Measurements from ENCODE around the gene NEXN.

The NEXN gene

GRCh38 chr1:77888081-77888780 is at the start of gene NEXN:
TSS of gene NEXN (plus strand) at chr1:77888624. CDS start at chr1:77916107, 27,483 bp downstream.
- DNase-seq (ENCODE audit: low read depth in 2 of 2), result no peak

GRCh38 chr1:77841574-77841973 is 46.9 kb upstream of the NEXN start:
- DNase-seq (ENCODE audit: low read depth in 2 of 2), result no peak

- DNase-seq (ENCODE audit: low read depth in 2 of 2), result no peak
Measured at GRCh38 chr1:77845951-77846350, 42.5 kb upstream of the NEXN start.

GRCh38 chr1:77846966-77847365 is 41.5 kb upstream of the NEXN start:
- DNase-seq (ENCODE audit: low read depth in 2 of 2), result no peak

DNA sequence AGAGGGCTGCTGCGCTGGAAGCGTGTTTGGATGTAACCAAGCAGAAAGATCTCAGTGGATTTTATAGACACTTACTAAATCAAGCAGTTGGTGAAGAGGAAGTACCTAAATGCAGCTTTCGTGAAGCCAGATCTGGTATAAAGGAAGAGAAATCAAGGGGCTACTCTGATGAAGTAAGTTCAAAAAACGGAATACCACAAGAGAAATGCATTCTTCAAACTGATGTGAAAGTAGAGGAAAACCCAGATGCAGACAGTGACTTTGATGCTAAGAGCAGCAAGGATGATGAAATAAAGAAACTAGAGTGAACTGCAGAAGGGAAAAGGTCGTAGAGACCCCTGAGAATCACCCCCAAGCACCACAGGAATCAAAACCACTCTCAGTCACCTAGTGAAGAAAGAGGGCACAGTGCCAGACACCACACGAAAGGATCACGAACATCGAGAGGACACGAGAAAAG is 40.8 kb upstream of the NEXN start:
- no peak for DNase-seq (ENCODE audit: low read depth in 2 of 2)

GRCh38 chr1:77850082-77850481 is 38.3 kb upstream of the NEXN start:
- DNase-seq (ENCODE audit: low read depth in 2 of 2), result no peak

DNA sequence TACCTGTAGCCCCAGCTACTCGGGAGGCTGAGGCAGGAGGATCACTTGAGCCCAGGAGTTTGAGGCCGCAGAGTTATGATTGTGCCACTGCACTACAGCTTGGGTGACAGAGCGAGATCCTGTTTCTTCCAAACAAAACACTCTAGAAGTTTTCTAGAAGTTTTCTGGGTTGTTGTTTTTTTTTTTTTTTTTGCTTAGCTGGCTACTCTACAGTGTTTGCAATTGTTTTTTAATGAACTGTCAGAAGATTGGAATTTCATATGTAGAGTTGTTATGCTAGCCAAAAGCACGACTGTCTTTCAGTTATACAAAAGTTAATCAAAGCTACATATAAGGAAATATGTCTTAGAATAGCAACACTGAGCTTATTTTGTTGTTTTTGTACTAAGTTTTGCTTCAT is 30.9 kb upstream of the NEXN start:
- DNase-seq (ENCODE audit: low read depth in 2 of 2), result no peak

GRCh38 chr1:77858725-77859124 is 29.7 kb upstream of the NEXN start:
- DNase-seq (ENCODE audit: low read depth in 2 of 2), result no peak

GRCh38 chr1:77859248-77859647 is 29.2 kb upstream of the NEXN start:
- DNase-seq (ENCODE audit: low read depth in 2 of 2), result no peak

GRCh38 chr1:77866296-77866695 is 22.1 kb upstream of the NEXN start:
- DNase-seq (ENCODE audit: low read depth in 2 of 2), result no peak

DNA sequence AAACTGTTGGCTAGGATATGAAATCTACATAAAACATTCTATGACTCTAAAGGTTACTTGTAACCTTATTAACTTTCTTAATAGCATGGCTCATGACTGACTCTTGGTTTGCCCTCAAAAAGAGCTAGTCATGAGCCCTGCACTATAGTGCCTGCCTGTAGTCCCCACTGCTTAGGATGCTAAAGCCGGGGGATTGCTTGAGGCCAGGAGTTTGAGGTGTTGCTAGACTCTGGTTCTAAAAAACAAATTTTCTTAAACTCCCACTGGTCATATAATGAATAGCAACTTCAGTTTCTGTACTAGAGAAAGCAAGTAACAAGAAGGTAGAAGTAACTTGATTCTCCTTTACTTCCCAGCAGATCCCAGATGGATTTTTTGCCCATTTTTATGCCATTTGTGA is 15.8 kb upstream of the NEXN start:
- DNase-seq (ENCODE audit: low read depth in 2 of 2), result no peak

- DNase-seq (ENCODE audit: low read depth in 2 of 2), result no peak
Measured at GRCh38 chr1:77873461-77873860, 15.0 kb upstream of the NEXN start.

GRCh38 chr1:77874804-77875445 is 13.5 kb upstream of the NEXN start:
- DNase-seq (ENCODE audit: low read depth in 2 of 2), result no peak

DNA sequence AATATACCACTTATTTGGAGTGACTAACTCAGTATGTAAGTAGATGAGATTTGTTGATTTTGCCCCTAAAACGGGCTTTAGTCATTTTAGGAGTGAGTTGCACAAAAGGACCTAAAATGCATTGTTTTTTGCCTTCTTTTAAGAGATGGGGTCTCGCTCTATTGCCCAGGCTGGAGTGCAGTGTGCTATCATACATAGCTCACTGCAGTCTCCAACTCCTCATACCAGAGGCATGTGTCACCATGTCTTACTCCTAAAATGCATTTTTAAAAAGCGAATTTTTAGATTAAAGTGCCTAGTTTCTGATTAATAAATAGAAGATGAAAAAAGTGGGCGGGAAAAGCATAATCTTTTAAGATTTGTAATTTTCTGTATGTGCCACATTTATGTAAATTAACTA is 11.5 kb upstream of the NEXN start:
- no peak for DNase-seq (ENCODE audit: low read depth in 2 of 2)

DNA sequence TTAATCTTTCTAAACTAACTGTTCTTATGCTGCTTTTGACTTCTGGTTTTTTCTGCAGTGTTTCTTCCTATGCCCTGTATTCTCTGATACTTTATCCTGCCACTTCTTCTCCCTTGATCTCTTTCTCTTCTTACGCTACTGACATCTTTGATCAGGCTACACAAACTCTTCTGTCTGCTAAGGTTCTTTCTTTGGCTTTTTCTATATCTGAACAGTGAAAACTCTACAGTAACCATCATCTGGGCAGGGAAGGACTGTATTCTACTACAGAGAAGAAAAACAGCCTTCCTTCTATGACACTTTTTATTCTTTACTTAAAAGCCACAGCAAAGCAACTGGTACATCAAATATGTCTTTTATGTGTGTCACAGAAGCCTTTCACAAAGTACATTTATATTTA is 7.4 kb upstream of the NEXN start:
- no peak for DNase-seq (ENCODE audit: low read depth in 2 of 2)

DNA sequence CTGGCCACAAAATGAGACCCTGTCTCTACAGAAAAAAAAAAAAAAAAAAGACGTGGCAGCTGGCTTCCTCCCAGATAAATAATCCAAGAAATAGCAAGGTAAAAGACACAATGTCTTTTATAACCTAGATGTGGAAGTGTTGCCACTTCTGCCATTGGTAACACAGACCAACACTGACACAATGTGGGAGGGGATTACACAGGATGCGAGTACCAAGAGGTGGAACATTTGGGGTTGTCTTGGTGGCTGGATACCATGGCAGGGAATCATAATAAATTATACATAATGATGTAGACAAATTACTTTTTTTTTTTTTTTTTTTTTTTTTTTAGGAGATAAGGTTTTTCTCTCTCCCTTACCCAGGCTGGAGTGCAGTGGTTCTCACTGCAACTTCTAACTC is 6.0 kb upstream of the NEXN start:
- no peak for DNase-seq (ENCODE audit: low read depth in 2 of 2)

GRCh38 chr1:77888781-77889642 is 588 bp downstream of the NEXN start:
- no peak for DNase-seq (ENCODE audit: low read depth in 2 of 2)

- no peak for DNase-seq (ENCODE audit: low read depth in 2 of 2)
Measured at GRCh38 chr1:77889671-77890070, 1.2 kb downstream of the NEXN start.

DNA sequence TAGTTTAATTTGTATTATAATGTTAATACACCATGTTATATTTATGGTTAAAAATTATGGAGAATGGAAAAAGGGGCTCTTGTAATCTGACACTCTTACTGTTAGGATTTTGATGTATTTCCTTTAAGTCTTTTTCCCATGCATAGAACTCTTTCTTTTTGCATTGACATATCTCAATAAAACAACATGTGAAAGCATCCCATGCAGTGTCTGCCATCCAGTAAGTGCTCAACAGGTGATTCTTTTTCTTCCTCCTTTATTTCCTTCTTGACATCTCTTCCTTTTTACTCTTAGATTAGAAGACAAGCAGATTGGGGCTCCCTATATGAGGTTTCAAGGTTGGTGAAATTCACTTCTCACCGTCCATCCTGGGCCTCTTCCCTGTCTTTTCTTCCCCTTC is 2.8 kb downstream of the NEXN start:
- no peak for DNase-seq (ENCODE audit: low read depth in 2 of 2)

- DNase-seq (ENCODE audit: low read depth in 2 of 2), result no peak
Measured at GRCh38 chr1:77899647-77900320, 11.4 kb downstream of the NEXN start.

DNA sequence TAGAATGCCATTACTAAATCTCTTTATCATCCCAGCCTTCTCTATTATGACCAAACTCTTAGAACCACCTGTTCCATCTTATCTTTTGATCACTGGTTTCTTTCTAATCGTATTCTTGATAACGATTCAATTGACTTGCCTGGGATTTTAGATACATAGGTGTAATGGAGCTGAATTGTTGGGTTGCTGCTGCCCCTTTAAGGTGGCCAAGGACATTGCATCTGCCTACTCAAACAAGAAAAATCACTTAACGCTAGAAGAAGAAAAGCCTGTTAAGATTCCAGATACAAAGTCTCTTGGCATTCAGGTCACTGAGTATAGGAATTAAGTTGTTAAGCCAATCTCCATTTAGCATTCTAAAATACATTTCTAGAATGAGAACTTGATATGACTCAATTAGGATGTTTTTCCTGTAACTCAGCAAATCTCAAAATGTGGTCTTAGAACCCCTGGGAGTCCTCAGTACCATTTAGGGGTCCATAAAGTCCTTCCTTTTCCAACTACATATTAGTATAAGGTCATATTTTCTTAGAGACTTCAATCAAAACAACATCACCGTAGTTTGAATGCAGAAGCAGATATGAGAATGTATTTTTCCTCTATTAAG is 12.4 kb downstream of the NEXN start:
- DNase-seq (ENCODE audit: low read depth in 2 of 2), result no peak

DNA sequence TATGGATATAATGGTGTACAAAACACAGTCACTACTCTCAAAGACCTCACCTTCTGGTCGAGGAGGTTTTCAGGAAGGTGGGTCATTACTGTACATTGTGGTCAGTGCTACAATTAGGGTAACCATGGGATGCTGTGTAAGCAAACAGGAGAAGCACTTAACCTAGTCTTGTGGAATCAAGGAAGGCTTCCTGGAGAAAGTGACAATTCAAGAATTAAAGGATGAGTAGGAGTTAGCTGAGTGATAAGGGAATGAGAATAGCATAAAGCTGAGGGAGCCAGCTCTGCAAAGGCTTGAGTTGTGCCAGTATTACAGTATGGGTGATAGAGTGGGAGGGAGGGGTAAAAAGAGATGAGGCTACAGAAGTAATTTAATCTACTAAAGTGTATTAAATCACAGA is 17.2 kb downstream of the NEXN start:
- DNase-seq (ENCODE audit: low read depth in 2 of 2), result no peak
